ENCODE measurements around the gene OTOP2. TPM values are rescaled to one million over a fixed set of nuclear protein-coding genes. Genes with fewer than 3 reads are reported as not detected.

The OTOP2 gene
- total and polyA plus RNA-seq, 8 donors: 0.15 to 3.2 TPM; not detected in 6

GRCh38 chr17:74917430-74917829, 6.6 kb upstream of the OTOP2 start:
- TF ChIP-seq POLR2AphosphoS5 (IDR thresholded peaks at IDR 0.05): no peak
- no peak for TF ChIP-seq EP300 (IDR thresholded peaks at IDR 0.05)
- TF ChIP-seq POLR2A (IDR thresholded peaks at IDR 0.05): no peak
- TF ChIP-seq, protein P1, sequence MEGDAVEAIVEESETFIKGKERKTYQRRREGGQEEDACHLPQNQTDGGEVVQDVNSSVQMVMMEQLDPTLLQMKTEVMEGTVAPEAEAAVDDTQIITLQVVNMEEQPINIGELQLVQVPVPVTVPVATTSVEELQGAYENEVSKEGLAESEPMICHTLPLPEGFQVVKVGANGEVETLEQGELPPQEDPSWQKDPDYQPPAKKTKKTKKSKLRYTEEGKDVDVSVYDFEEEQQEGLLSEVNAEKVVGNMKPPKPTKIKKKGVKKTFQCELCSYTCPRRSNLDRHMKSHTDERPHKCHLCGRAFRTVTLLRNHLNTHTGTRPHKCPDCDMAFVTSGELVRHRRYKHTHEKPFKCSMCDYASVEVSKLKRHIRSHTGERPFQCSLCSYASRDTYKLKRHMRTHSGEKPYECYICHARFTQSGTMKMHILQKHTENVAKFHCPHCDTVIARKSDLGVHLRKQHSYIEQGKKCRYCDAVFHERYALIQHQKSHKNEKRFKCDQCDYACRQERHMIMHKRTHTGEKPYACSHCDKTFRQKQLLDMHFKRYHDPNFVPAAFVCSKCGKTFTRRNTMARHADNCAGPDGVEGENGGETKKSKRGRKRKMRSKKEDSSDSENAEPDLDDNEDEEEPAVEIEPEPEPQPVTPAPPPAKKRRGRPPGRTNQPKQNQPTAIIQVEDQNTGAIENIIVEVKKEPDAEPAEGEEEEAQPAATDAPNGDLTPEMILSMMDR (IDR thresholded peaks at IDR 0.05): no peak
- Histone ChIP-seq H3K27me3 (peaks cover 0 to 75% (median 31%) of the 10 kb centered on the region in 3 donors), H3K36me3 (no peaks in the 10 kb centered on the region), H3K4me3 (no peak overlapping the region), H3K9me3 (no peaks in the 10 kb centered on the region), H3K4me1 (peaks cover 0 to 3% (median under 1%) of the 10 kb centered on the region in 4 donors), H3K27ac (no peak overlapping the region)
- WGBS, 5 donors: 66 to 81% (median 71%) methylated on average over 8 to 10 of the region's 10 CpGs
- no peak for DNase-seq
- intact Hi-C loops (cut with DNase I; ENCODE audit: low total_unique reads): no loop called here

DNA sequence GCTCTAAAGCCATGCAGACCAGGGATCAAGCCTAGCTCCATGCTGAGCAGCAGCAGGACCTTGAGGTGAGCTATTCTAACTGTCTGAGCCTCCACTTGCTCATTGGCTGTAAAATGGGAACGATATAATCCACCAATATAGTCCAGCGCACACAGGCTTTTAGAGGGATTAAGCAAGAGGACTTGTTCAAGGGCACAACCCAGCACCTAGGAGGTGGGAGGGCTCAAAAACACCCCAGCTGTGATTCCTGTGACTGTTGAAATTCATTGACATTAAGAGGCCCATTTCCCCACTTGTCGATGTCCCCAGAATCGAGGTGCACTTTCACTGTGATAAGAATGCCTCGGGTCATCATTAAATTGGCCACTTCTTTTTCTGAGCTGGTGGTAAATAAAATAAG, 5.2 kb upstream of the OTOP2 start:
- intact Hi-C loops (cut with DNase I; ENCODE audit: low total_unique reads): no loop called here
- 80 to 92% (median 83%) methylated on average over 5 of the region's 5 CpGs for WGBS, 5 donors
- Histone ChIP-seq H3K27me3 (peaks cover 14 to 89% (median 46%) of the 10 kb centered on the region in 3 donors), H3K36me3 (no peaks in the 10 kb centered on the region), H3K4me3 (no peak overlapping the region), H3K27ac (no peak overlapping the region), H3K9me3 (no peaks in the 10 kb centered on the region), H3K4me1 (peaks cover 13 to 17% (median 15%) of the 10 kb centered on the region in 4 donors)
- TF ChIP-seq, protein P1 (IDR thresholded peaks at IDR 0.05): no peak
- TF ChIP-seq EP300 (IDR thresholded peaks at IDR 0.05): no peak
- no peak for TF ChIP-seq POLR2A (IDR thresholded peaks at IDR 0.05)
- no peak for TF ChIP-seq POLR2AphosphoS5 (IDR thresholded peaks at IDR 0.05)
- no peak for DNase-seq

- peaks cover 21 to 25% (median 22%) of the 10 kb centered on the region in 4 donors for H3K4me1 ChIP-seq
- intact Hi-C loops (cut with DNase I; ENCODE audit: low total_unique reads): no loop called here
- H3K36me3 ChIP-seq: no peaks in the 10 kb centered on the region
- no peak for TF ChIP-seq POLR2AphosphoS5 (IDR thresholded peaks at IDR 0.05)
- TF ChIP-seq, protein P1 (IDR thresholded peaks at IDR 0.05): no peak
- TF ChIP-seq EP300 (IDR thresholded peaks at IDR 0.05): no peak
- TF ChIP-seq POLR2A (IDR thresholded peaks at IDR 0.05): no peak
- WGBS, 5 donors: 58 to 73% (median 65%) methylated on average over 37 to 67 of the region's 67 CpGs
- no peaks in the 10 kb centered on the region for H3K9me3 ChIP-seq
- DNase-seq: peak; percentile 33 to 40
- no peak overlapping the region for H3K4me3 ChIP-seq
- H3K27me3 ChIP-seq: peaks cover 22 to 97% (median 54%) of the 10 kb centered on the region in 3 donors
- H3K27ac ChIP-seq: no peak overlapping the region
Observed at GRCh38 chr17:74919440-74920305, 4.4 kb upstream of the OTOP2 start.

- no peaks in the 10 kb centered on the region for H3K9me3 ChIP-seq
- H3K36me3 ChIP-seq: no peaks in the 10 kb centered on the region
- TF ChIP-seq POLR2A (IDR thresholded peaks at IDR 0.05) (no peak), EP300 (IDR thresholded peaks at IDR 0.05) (no peak)
- TF ChIP-seq, protein P1 (IDR thresholded peaks at IDR 0.05): no peak
- intact Hi-C loops (cut with DNase I; ENCODE audit: low total_unique reads): no loop called here
- H3K27me3 ChIP-seq: peaks cover 22 to 97% (median 59%) of the 10 kb centered on the region in 3 donors
- DNase-seq: no peak
- peaks cover 22 to 27% (median 25%) of the 10 kb centered on the region in 4 donors for H3K4me1 ChIP-seq
- WGBS, 5 donors: 56 to 95% (median 79%) methylated on average over 22 to 27 of the region's 27 CpGs
- H3K4me3 ChIP-seq: no peak overlapping the region
- H3K27ac ChIP-seq: no peak overlapping the region
Observed at GRCh38 chr17:74920306-74920620, 3.8 kb upstream of the OTOP2 start.
